Ovary (tissue), 9 donors: ENCODE measurements around the gene CDH18. TPM values are rescaled to one million over a fixed set of nuclear protein-coding genes. Genes with fewer than 3 reads are reported as not detected.

ENCODE experiments used
- DNase-seq, 5 donors: peaks; one replicate each; pipeline ENCODE4 v3.0.0-alpha.2; 2019 to 2020
- H3K27ac ChIP-seq, 2 donors: fragments of 200-600 bp; one replicate each; pipeline versions ENCODE4 v1.5.1 to v1.8.0; 2019 to 2022
- H3K27me3 ChIP-seq: fragments of 200-600 bp; one replicate; pipeline ENCODE4 v1.8.0; 2022
- H3K36me3 ChIP-seq: fragments of 200-600 bp; sonication (generic); one replicate; pipeline ENCODE4 v1.5.1; 2019
- H3K4me1 ChIP-seq: one replicate; pipeline ENCODE4 v1.8.1; 2013; ENCODE audit warnings: mild to moderate bottlenecking, moderate library complexity; ENCODE audit not compliant: insufficient read depth
- H3K4me3 ChIP-seq: fragments of 200-600 bp; sonication (generic); one replicate; pipeline ENCODE4 v1.5.1; 2017
- H3K9me3 ChIP-seq, 2 donors: fragments of 200-600 bp in 1 of 2; sonication (generic) in 1 of 2; one replicate each; pipeline versions ENCODE4 v1.5.1 to v1.8.1; 2013 to 2019; ENCODE audit warnings: mild to moderate bottlenecking in 1 of 2, moderate library complexity in 1 of 2
- CTCF ChIP-seq, 3 donors: fragments of 450-650 bp in 2 of 3; fragments of 200-600 bp in 1 of 3; IDR thresholded peaks; one replicate each; pipeline versions ENCODE4 v1.5.1 to v1.8.0; 2016 to 2022; ENCODE audit warnings: antibody characterized with exemption in 3 of 3, mild to moderate bottlenecking in 1 of 3
- EP300 ChIP-seq: sonication (generic); formaldehyde crosslinking; IDR thresholded peaks from one replicate; pipeline ENCODE4 v1.6.1; 2017; ENCODE audit warnings: antibody characterized with exemption
- POLR2A ChIP-seq: fragments of 450-650 bp; IDR thresholded peaks from one replicate; pipeline ENCODE4 v1.6.1; 2017; ENCODE audit warnings: antibody characterized with exemption, mild to moderate bottlenecking, moderate library complexity
- WGBS, 3 donors: extraction: QIAGEN DNeasy Blood & Tissue Kit in 1 of 3; methylation state at CpG; one replicate each; pipeline versions ENCODE4 v1.1.5 to v1.1.7; 2013 to 2017; 5-methylcytosine and 5-hydroxymethylcytosine counted together
- intact Hi-C, 4 donors: fragments of 100-400 bp; cut with DNase I; formaldehyde crosslinking; loops; one replicate each; pipeline versions ENCODE4 v1.11.0 to v1.15.1; 2022 to 2023
- polyA plus RNA-seq, 2 donors: library from polyadenylated mRNA; stranded (reverse); fragments of 200-250 nt in 1 of 2; fragments of 350-450 nt in 1 of 2; fragmentation: Illumina TruSeq in 1 of 2; extraction: RNeasy Lipid Tissue Mini Kit (QIAGEN cat#74804) in 1 of 2; gene quantifications; one replicate each; pipeline ENCODE4 v1.2.3, GENCODE V29; 2013 to 2014
- total RNA-seq, 7 donors: library from RNA; depleted of rRNA in 2 of 7; stranded (reverse); fragments of >200 nt in 2 of 7; fragmentation: NEBNext Ultra II Directional in 3 of 7; extraction: Animal tissue kit (Norgen Biotek cat#: 25700) in 3 of 7; gene quantifications; one replicate each; pipeline versions ENCODE4 v1.1.0 to v1.2.4, GENCODE V29; 2016 to 2023
- donor health status: DM: no; HTN: no; CAD: no; lungs with moderate emphysema.
- donor health status: DM: no; HTN: no; CAD: no.
- donor health status: Bipolar disorder and iron deficiency.
- donor health status: DM: yes; HTN: yes; CAD: no.
- donor health status: DM: no; HTN: no; CAD: no.
- donor health status: DM: yes; HTN: yes; CAD: no.

The CDH18 gene
- total and polyA plus RNA-seq, 9 donors, result 0.06 to 0.27 TPM; not detected in 7

- Histone ChIP-seq H3K27me3 (no peaks in the 10 kb centered on the region), H3K27ac (no peak overlapping the region), H3K4me3 (no peak overlapping the region), H3K36me3 (no peaks in the 10 kb centered on the region), H3K4me1 (no peaks in the 10 kb centered on the region), H3K9me3 (no peaks in the 10 kb centered on the region)
- TF ChIP-seq POLR2A (no peak), CTCF (IDR thresholded peaks at IDR 0.05) (no peak), EP300 (no peak)
- WGBS, 3 donors, result 80 to 87% (median 84%) methylated on average over 3 of the region's 3 CpGs
- intact Hi-C loops, result no loop called here
- DNase-seq, result no peak
These were observed 69.2 kb downstream of the CDH18 start for GRCh38 chr5:19918780-19919179.

- Histone ChIP-seq H3K27ac (no peak overlapping the region), H3K4me3 (no peak overlapping the region), H3K4me1 (no peaks in the 10 kb centered on the region), H3K9me3 (no peaks in the 10 kb centered on the region), H3K27me3 (no peaks in the 10 kb centered on the region), H3K36me3 (no peaks in the 10 kb centered on the region)
- WGBS, 3 donors, result 63 to 72% (median 71%) methylated on average over 5 of the region's 5 CpGs
- TF ChIP-seq CTCF (IDR thresholded peaks at IDR 0.05) (no peak), POLR2A (no peak), EP300 (no peak)
- intact Hi-C loops, result no loop called here
- no peak for DNase-seq
These were observed 70.3 kb downstream of the CDH18 start for GRCh38 chr5:19917588-19918122.

DNA sequence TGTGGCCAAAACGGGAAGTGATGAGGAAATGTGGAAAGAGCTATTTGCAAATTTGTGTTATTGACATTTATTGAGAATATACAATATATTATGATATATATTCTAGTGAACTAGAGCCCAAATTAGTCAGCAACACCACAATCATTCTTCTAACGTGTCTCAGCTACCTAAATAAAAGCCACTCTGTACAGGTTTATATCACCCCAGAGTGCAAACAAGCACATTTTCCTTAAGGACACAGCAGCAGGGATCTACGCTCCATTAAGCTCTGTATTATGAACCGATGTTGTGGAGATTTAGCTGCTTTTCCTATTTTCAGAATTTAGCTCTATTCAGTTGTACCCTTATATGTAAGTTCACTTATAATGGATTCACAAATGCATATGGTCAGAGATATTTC is 77.9 kb downstream of the CDH18 start:
- DNase-seq, result no peak
- intact Hi-C loops, result no loop called here
- no peak for TF ChIP-seq EP300
- no peak for TF ChIP-seq CTCF (IDR thresholded peaks at IDR 0.05)
- no peak for TF ChIP-seq POLR2A
- 68 to 78% (median 70%) methylated on average over 4 of the region's 4 CpGs for WGBS, 3 donors
- Histone ChIP-seq H3K27me3 (no peaks in the 10 kb centered on the region), H3K27ac (no peak overlapping the region), H3K4me3 (no peak overlapping the region), H3K36me3 (no peaks in the 10 kb centered on the region), H3K9me3 (no peaks in the 10 kb centered on the region), H3K4me1 (no peaks in the 10 kb centered on the region)

- H3K4me1 ChIP-seq, result no peaks in the 10 kb centered on the region
- DNase-seq, result no peak
- H3K27me3 ChIP-seq, result no peaks in the 10 kb centered on the region
- intact Hi-C loops, result no loop called here
- H3K27ac ChIP-seq, result no peak overlapping the region
- H3K36me3 ChIP-seq, result no peaks in the 10 kb centered on the region
- WGBS, 3 donors, result 0 to 62% (median 33%) methylated on average over 1 of the region's 1 CpG
- TF ChIP-seq POLR2A, result no peak
- no peak for TF ChIP-seq CTCF (IDR thresholded peaks at IDR 0.05)
- no peak for TF ChIP-seq EP300
- H3K9me3 ChIP-seq, result no peaks in the 10 kb centered on the region
- no peak overlapping the region for H3K4me3 ChIP-seq
These were observed 83.2 kb downstream of the CDH18 start for GRCh38 chr5:19904766-19905165.
